Spleen (tissue), 11 donors: ENCODE results near the gene CALM3. TPM values are rescaled to one million over a fixed set of nuclear protein-coding genes. Genes with fewer than 3 reads are reported as not detected.

Experiments
- DNase-seq: peaks from one replicate; pipeline ENCODE4 v3.0.0-alpha.2; 2020
- H3K27ac ChIP-seq, 8 donors: fragments of 200-600 bp; sonication (generic) in 7 of 8; 1 replicate in 4 of 8; 2 replicates in 4 of 8; pipeline versions ENCODE4 v1.5.0 to v1.8.0; 2016 to 2021; ENCODE audit warnings: inconsistent platforms in 4 of 8, mild to moderate bottlenecking in 4 of 8, moderate library complexity in 1 of 8
- H3K27me3 ChIP-seq, 7 donors: fragments of 200-600 bp; sonication (generic) in 6 of 7; replicated peaks in 1 of 7; 1 replicate in 4 of 7; 2 replicates in 3 of 7; pipeline versions ENCODE4 v1.5.0 to v1.8.0; 2016 to 2021; ENCODE audit warnings: inconsistent platforms in 3 of 7, mild to moderate bottlenecking in 1 of 7
- H3K36me3 ChIP-seq, 6 donors: fragments of 200-600 bp; sonication (generic) in 5 of 6; 1 replicate in 4 of 6; 2 replicates in 2 of 6; pipeline versions ENCODE4 v1.5.0 to v1.8.0; 2016 to 2021; ENCODE audit warnings: inconsistent platforms in 2 of 6
- H3K4me1 ChIP-seq, 6 donors: fragments of 200-600 bp; sonication (generic) in 5 of 6; 1 replicate in 3 of 6; 2 replicates in 3 of 6; pipeline versions ENCODE4 v1.5.0 to v1.8.0; 2016 to 2021; ENCODE audit warnings: inconsistent platforms in 3 of 6
- H3K4me3 ChIP-seq, 8 donors: fragments of 200-600 bp; sonication (generic) in 7 of 8; 1 replicate in 4 of 8; 2 replicates in 4 of 8; pipeline versions ENCODE4 v1.5.0 to v1.8.0; 2016 to 2021; ENCODE audit warnings: inconsistent platforms in 4 of 8, mild to moderate bottlenecking in 4 of 8, moderate library complexity in 2 of 8
- H3K9me3 ChIP-seq, 8 donors: fragments of 200-600 bp; sonication (generic) in 7 of 8; 1 replicate in 4 of 8; 2 replicates in 4 of 8; pipeline versions ENCODE4 v1.5.0 to v1.8.0; 2016 to 2021; ENCODE audit warnings: inconsistent platforms in 4 of 8
- CTCF ChIP-seq, 11 experiments: fragments of 200-600 bp in 7 of 11; fragments of 450-650 bp in 4 of 11; sonication (generic) in 4 of 11; IDR thresholded peaks in 8 of 11; conservative IDR thresholded peaks in 3 of 11; 1 replicate in 7 of 11; 2 replicates in 4 of 11; pipeline versions ENCODE4 v1.4.0 to v1.8.0; 2016 to 2021; ENCODE audit warnings: antibody characterized with exemption in 11 of 11, inconsistent platforms in 4 of 11, mild to moderate bottlenecking in 1 of 11
- POLR2A ChIP-seq, 3 donors: fragments of 450-650 bp; IDR thresholded peaks; one replicate each; pipeline ENCODE4 v1.5.1; 2017; ENCODE audit warnings: antibody characterized with exemption in 3 of 3, mild to moderate bottlenecking in 1 of 3
- POLR2AphosphoS5 ChIP-seq, 3 donors: sonication (generic); formaldehyde crosslinking; IDR thresholded peaks; one replicate each; pipeline ENCODE4 v1.5.1; 2017; ENCODE audit warnings: antibody characterized with exemption in 3 of 3
- WGBS, 5 donors: extraction: QIAGEN DNeasy Blood & Tissue Kit in 3 of 5; methylation state at CpG; one replicate each; pipeline versions ENCODE4 v1.1.5 to v1.1.7; 2013 to 2018; 5-methylcytosine and 5-hydroxymethylcytosine counted together
- intact Hi-C: fragments of 100-400 bp; cut with DNase I; formaldehyde crosslinking; loops from one replicate; pipeline ENCODE4 v1.15.0; 2023; ENCODE audit warnings: low total_unique reads
- polyA plus RNA-seq, 3 donors: library from polyadenylated mRNA; stranded (reverse); fragments of 200-250 nt; gene quantifications; one replicate each; pipeline ENCODE4 v1.2.1, GENCODE V29; 2013
- total RNA-seq, 7 donors: library from RNA; depleted of rRNA in 3 of 7; stranded (reverse); fragments of >200 nt in 3 of 7; fragmentation: NEBNext Ultra II Directional in 4 of 7; extraction: Animal tissue kit (Norgen Biotek cat#: 25700) in 4 of 7; gene quantifications; one replicate each; pipeline versions ENCODE4 v1.1.0 to v1.2.1, GENCODE V29; 2016 to 2021
- donor health status: healthy with polysubstance abuse.
- donor health status: DM: no; HTN: no; CAD: no; lungs with moderate emphysema.
- donor health status: DM: no; HTN: no; CAD: no.
- donor health status: Bipolar disorder and iron deficiency.
- donor health status: healthy.
- donor health status: DM: no; HTN: no; CAD: no.
- donor health status: DM: yes; HTN: yes; CAD: no.

Gene CALM3
- total and polyA plus RNA-seq, 10 donors: 78.1 to 197 (median 140) TPM

- 34 to 59% (median 53%) methylated on average over 6 of the region's 6 CpGs for WGBS, 5 donors
- no peaks in the 10 kb centered on the region for H3K27me3 ChIP-seq
- peaks cover 22 to 78% (median 37%) of the 10 kb centered on the region in 6 donors for H3K4me1 ChIP-seq
- H3K9me3 ChIP-seq: no peaks in the 10 kb centered on the region
- intact Hi-C loops: loop anchor here (5.0 kb wide), 1 partner anchor 51 kb away; the partner anchor contains the start of gene DACT3
- TF ChIP-seq POLR2A (IDR thresholded peaks at IDR 0.05): no peak
- TF ChIP-seq CTCF (IDR thresholded peaks at IDR 0.05 in 8 of 11, conservative IDR thresholded peaks at IDR 0.05 in 3 of 11): no peak
- TF ChIP-seq POLR2AphosphoS5 (IDR thresholded peaks at IDR 0.05): no peak
- peaks cover 4 to 42% (median 34%) of the 10 kb centered on the region in 6 donors for H3K36me3 ChIP-seq
- peak; percentile 72 for DNase-seq
- H3K4me3 ChIP-seq: no peak overlapping the region
- H3K27ac ChIP-seq: peak overlapping the region in 7 of 8 donors; percentile 26 to 70 (median 57)
These were observed 10.6 kb downstream of the CALM3 start for GRCh38 chr19:46611776-46612175.

- no peak overlapping the region for H3K27ac ChIP-seq
- DNase-seq: peak; percentile 59
- TF ChIP-seq POLR2A (IDR thresholded peaks at IDR 0.05): no peak
- no peak for TF ChIP-seq CTCF (IDR thresholded peaks at IDR 0.05 in 8 of 11, conservative IDR thresholded peaks at IDR 0.05 in 3 of 11)
- TF ChIP-seq POLR2AphosphoS5 (IDR thresholded peaks at IDR 0.05): no peak
- H3K4me1 ChIP-seq: peaks cover 30 to 95% (median 52%) of the 10 kb centered on the region in 6 donors
- no peaks in the 10 kb centered on the region for H3K27me3 ChIP-seq
- WGBS, 5 donors: 91 to 94% (median 92%) methylated on average over 21 to 22 of the region's 22 CpGs
- no peak overlapping the region for H3K4me3 ChIP-seq
- intact Hi-C loops: loop anchor here (5.0 kb wide), 1 partner anchor 49 kb away; the partner anchor contains the start of gene DACT3
- H3K36me3 ChIP-seq: peaks cover 0 to 25% (median 17%) of the 10 kb centered on the region in 6 donors
- no peaks in the 10 kb centered on the region for H3K9me3 ChIP-seq
These were observed 12.4 kb downstream of the CALM3 start for GRCh38 chr19:46613525-46613924.

- TF ChIP-seq POLR2AphosphoS5 (IDR thresholded peaks at IDR 0.05) (peak in 1 of 3 donors; percentile 41), POLR2A (IDR thresholded peaks at IDR 0.05) (no peak), CTCF (IDR thresholded peaks at IDR 0.05 in 8 of 11, conservative IDR thresholded peaks at IDR 0.05 in 3 of 11) (peak; percentile 83 to 96 (median 92))
- DNase-seq: peak; percentile 93
- Histone ChIP-seq H3K4me1 (peaks cover 36 to 95% (median 59%) of the 10 kb centered on the region in 6 donors), H3K9me3 (no peaks in the 10 kb centered on the region), H3K4me3 (no peak overlapping the region), H3K27me3 (no peaks in the 10 kb centered on the region), H3K36me3 (peaks cover 0 to 18% (median 10%) of the 10 kb centered on the region in 6 donors), H3K27ac (no peak overlapping the region)
- intact Hi-C loops: loop anchor here (5.0 kb wide), 1 partner anchor 48 kb away; the partner anchor contains the start of gene DACT3
- 12 to 18% (median 13%) methylated on average over 12 of the region's 12 CpGs for WGBS, 5 donors
These were observed 13.1 kb downstream of the CALM3 start for GRCh38 chr19:46614114-46614722.

- no peaks in the 10 kb centered on the region for H3K27me3 ChIP-seq
- H3K4me1 ChIP-seq: peaks cover 43 to 95% (median 69%) of the 10 kb centered on the region in 6 donors
- no peaks in the 10 kb centered on the region for H3K9me3 ChIP-seq
- intact Hi-C loops: no loop called here
- H3K27ac ChIP-seq: peak overlapping the region in 1 of 8 donors; percentile 63
- TF ChIP-seq POLR2A (IDR thresholded peaks at IDR 0.05): no peak
- TF ChIP-seq POLR2AphosphoS5 (IDR thresholded peaks at IDR 0.05): no peak
- DNase-seq: peak; percentile 34
- H3K36me3 ChIP-seq: peaks cover 0 to under 1% (median 0%) of the 10 kb centered on the region in 6 donors
- 79 to 88% (median 85%) methylated on average over 10 of the region's 10 CpGs for WGBS, 5 donors
- no peak overlapping the region for H3K4me3 ChIP-seq
These were observed 14.8 kb downstream of the CALM3 start for GRCh38 chr19:46615966-46616365.
